Measurements from ENCODE around the gene TMEM201.

Gene TMEM201

GRCh38 chr1:9595156-9595967, 6.7 kb downstream of the TMEM201 start:
- Histone ChIP-seq H3K4me1 (peaks cover 0 to 17% (median 2%) of the 10 kb centered on the region in 4 donors), H3K27ac (no peak overlapping the region), H3K9me3 (no peaks in the 10 kb centered on the region), H3K4me3 (no peak overlapping the region), H3K27me3 (no peaks in the 10 kb centered on the region), H3K36me3 (peaks cover 7 to 46% (median 20%) of the 10 kb centered on the region in 3 donors)
- no peak for DNase-seq
- intact Hi-C loops (cut with DNase I; ENCODE audit: low total_unique reads) = no loop called here
- no peak for TF ChIP-seq CTCF (IDR thresholded peaks at IDR 0.05)

- TF ChIP-seq CTCF (IDR thresholded peaks at IDR 0.05) = no peak
- Histone ChIP-seq H3K4me1 (peaks cover 0 to 17% (median 2%) of the 10 kb centered on the region in 4 donors), H3K27ac (no peak overlapping the region), H3K36me3 (peaks cover 8 to 52% (median 24%) of the 10 kb centered on the region in 3 donors), H3K9me3 (no peaks in the 10 kb centered on the region), H3K27me3 (no peaks in the 10 kb centered on the region), H3K4me3 (no peak overlapping the region)
- no peak for DNase-seq
- intact Hi-C loops (cut with DNase I; ENCODE audit: low total_unique reads) = no loop called here
Observed at GRCh38 chr1:9595968-9596340, 7.2 kb downstream of the TMEM201 start.

- no peak for DNase-seq
- intact Hi-C loops (cut with DNase I; ENCODE audit: low total_unique reads) = no loop called here
- TF ChIP-seq CTCF (IDR thresholded peaks at IDR 0.05) = no peak
- H3K27me3 ChIP-seq = no peaks in the 10 kb centered on the region
- H3K9me3 ChIP-seq = no peaks in the 10 kb centered on the region
- H3K4me1 ChIP-seq = peaks cover 0 to 17% (median 2%) of the 10 kb centered on the region in 4 donors
- peaks cover 14 to 58% (median 30%) of the 10 kb centered on the region in 3 donors for H3K36me3 ChIP-seq
- no peak overlapping the region for H3K4me3 ChIP-seq
- no peak overlapping the region for H3K27ac ChIP-seq
Observed at GRCh38 chr1:9596415-9597123, 7.9 kb downstream of the TMEM201 start.

DNA sequence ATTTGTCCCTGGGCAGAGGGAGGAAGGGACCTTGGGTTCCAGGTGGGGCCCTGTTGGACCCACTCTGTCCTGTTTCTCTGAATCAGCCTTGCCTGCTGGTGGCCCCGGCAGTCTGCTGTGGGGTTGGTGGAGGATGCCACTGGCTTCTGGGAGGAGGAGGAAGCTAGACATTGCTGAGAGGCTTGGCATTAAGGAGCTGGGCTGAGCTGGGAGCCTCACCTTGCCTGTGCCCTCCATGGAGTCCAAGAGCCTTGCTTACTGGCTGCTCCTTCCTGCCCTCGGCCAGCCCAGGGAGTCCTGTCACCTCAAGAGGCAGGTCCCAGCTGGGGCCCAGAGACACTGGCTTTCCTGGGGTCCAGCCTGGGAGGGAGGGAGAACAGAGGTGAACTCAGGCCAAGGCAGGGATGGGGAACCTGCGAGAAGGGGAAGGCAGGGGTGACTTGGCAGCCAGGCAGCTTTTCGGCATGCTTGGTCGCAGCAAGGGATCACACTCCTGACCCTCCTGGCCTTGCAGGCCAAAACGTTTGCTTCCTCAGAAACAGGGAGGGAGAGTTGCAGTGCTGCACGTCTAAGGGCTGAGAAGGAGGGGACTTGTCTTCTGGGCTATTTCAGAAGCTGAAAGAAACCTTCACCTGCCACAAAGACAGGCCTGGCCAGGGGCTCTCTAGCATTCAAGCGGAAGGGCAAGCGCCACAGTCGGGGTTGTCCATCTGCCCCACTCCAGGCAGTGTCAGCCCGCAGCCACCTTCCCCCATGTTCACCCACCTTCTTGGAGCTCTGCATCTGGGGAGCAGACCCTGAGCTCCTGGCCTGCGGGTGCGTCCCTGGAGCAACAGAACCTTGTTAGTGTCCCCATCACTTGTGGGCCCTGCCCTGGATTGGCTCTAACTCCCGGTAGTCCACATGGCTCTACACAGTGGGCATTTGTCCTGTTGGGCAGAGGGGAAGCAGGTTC, 8.9 kb downstream of the TMEM201 start:
- intact Hi-C loops (cut with DNase I; ENCODE audit: low total_unique reads) = no loop called here
- Histone ChIP-seq H3K27ac (no peak overlapping the region), H3K27me3 (no peaks in the 10 kb centered on the region), H3K36me3 (peaks cover 16 to 69% (median 41%) of the 10 kb centered on the region in 3 donors), H3K9me3 (no peaks in the 10 kb centered on the region), H3K4me3 (no peak overlapping the region), H3K4me1 (peaks cover 0 to 15% (median 2%) of the 10 kb centered on the region in 4 donors)
- DNase-seq = no peak
- no peak for TF ChIP-seq CTCF (IDR thresholded peaks at IDR 0.05)

GRCh38 chr1:9598316-9598700, 9.6 kb downstream of the TMEM201 start:
- Histone ChIP-seq H3K36me3 (peaks cover 16 to 76% (median 46%) of the 10 kb centered on the region in 3 donors), H3K4me1 (peaks cover 0 to 8% (median under 1%) of the 10 kb centered on the region in 4 donors), H3K9me3 (no peaks in the 10 kb centered on the region), H3K27me3 (no peaks in the 10 kb centered on the region), H3K4me3 (no peak overlapping the region), H3K27ac (no peak overlapping the region)
- no peak for DNase-seq
- TF ChIP-seq CTCF (IDR thresholded peaks at IDR 0.05) = no peak
- intact Hi-C loops (cut with DNase I; ENCODE audit: low total_unique reads) = no loop called here

Measured in tibial artery (tissue), 4 donors.